HG03139 (cell line): ENCODE data around the gene RFX6.
A peak's percentile ranks its signal among the peaks of the same experiment; 100 is the strongest.

Source experiments
- ATAC-seq: cut with Tn5 transposase; IDR thresholded peaks from one replicate; pipeline ENCODE4 v1.9.1; 2021; ENCODE audit not compliant: unreplicated experiment

RFX6 gene

DNA sequence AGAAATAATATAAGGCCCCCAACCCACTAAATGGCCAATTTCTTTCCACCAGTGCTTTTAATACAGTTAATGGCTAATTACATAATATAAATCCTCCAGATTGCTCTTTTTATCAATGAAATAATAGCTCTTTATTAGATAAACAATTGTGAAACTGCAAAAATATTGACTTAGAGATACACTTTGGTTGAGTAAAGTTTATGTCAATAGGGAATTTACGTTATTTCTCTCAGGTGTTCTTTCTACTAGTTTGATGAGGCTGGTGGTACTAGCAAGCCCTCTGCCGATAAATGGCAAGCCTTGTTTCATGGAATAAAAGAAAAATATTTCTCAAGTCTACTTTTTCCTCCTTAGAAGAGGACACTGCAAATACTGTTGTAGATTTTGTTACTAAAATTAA, 18.9 kb downstream of the RFX6 start:
- ATAC-seq, result no peak

DNA sequence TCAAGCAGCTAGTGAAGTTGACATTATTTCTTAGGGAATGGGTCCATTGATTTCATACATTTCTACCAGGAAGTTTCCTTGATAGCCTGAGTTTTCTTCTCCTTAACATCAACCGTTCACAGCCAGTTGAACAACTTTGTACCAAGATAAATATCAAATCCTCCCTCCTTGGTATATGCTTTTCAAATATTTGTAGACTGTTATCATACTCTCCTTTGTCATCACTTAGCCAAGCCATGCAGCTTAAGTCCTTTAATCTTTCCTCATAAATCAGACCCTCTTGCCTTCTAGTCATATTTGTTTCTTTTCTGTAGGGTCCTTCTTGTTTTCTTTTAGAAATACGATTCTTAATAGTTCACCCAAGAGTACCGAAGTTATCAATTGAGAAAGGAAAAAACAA, 25.6 kb downstream of the RFX6 start:
- ATAC-seq, result no peak

GRCh38 chr6:116922853-116923548, 46.0 kb downstream of the RFX6 start:
- no peak for ATAC-seq

DNA sequence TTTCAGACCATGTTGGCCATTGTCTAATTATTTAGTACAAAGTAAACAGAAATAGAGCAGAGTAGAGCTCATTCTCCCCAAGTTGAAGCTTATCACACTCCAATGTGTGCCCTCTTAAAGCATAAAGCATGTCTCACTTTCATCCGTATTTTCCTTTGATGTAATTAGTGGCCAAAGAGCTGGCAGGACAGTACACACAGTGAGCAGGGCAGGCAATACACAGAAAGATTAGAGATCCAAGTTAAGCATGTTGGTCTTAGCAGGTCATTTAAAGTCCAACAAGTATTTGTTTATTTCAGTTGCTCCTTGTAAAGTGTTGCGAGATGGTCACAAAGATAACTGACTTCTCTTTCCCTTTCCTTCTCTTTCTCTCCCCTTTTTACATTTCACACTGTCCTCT, 47.2 kb downstream of the RFX6 start:
- no peak for ATAC-seq

- no peak for ATAC-seq
Measured at GRCh38 chr6:116925088-116925794, 48.2 kb downstream of the RFX6 start.

DNA sequence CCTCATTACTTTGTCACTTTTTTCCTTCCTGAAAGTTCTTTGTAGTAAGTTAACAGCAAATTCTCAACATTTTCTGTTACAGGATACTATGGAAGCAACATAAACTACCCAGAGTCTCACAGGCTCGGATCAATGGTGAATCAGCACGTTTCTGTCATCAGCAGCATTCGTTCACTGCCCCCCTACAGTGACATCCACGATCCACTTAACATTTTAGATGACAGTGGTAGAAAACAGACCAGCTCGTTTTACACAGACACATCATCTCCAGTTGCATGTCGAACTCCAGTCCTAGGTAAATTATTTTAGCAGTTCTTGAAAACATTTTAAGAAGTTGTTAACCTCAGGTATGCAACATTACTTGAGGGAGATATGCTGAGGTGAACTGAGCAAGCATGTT, 51.6 kb downstream of the RFX6 start:
- no peak for ATAC-seq

- no peak for ATAC-seq
Measured at GRCh38 chr6:116929825-116930224, 52.8 kb downstream of the RFX6 start.

- no peak for ATAC-seq
Measured at GRCh38 chr6:116931456-116931855, 54.4 kb downstream of the RFX6 start.

DNA sequence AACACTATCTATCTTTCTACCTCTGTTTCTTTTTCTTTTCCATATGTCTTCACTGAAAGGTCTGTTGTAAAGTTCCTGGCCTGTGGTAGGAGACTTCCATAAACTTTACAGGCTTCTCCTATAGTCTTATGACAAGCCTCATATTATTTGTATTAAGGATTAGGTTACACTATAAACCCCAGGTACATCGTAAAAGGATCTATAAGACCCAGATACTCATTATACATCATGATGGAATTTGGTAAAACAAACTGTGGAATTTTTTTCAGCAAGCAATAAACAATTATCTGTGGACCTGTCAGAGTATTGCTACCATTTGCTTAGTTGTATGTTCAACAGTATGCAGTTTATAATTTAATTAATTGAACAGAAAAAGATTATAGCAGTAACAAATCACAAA, 55.5 kb downstream of the RFX6 start:
- no peak for ATAC-seq

DNA sequence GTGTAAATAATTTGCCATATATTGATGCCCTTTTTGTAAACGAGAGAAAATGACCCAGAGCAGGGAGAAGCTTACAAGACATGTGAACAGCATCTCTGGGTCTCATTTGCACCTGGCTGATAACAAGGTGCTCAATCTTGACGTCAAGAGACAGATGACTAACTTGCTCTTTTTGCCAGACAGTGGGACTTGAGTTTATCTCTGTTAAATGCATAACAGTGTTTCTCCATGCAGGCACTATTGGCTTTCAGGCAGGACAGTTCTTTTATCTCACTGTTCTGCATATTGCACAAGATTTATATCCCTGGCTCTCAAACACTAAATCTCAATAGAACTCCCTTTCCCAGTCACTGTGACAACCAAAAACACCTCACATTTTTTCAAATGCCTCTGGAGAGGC, 56.4 kb downstream of the RFX6 start:
- ATAC-seq, result no peak

DNA sequence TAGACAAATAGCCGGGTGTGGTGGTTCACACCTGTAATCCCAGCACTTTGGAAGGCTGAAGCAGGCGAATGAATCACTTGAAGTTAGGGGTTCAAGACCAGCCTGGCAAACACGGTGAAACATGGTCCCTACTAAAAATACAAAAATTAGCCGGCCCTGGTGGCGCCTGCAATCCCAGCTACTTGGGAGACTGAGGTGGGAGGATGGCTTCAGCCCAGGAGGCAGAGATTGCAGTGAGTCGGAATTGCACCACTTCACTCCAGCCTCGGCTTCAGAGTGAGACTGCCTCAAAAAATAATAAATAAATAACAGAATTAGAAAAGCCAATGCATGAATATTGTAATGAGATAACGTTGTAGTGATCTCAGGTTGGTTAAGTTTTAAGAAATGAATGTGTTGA, 61.3 kb downstream of the RFX6 start:
- no peak for ATAC-seq

DNA sequence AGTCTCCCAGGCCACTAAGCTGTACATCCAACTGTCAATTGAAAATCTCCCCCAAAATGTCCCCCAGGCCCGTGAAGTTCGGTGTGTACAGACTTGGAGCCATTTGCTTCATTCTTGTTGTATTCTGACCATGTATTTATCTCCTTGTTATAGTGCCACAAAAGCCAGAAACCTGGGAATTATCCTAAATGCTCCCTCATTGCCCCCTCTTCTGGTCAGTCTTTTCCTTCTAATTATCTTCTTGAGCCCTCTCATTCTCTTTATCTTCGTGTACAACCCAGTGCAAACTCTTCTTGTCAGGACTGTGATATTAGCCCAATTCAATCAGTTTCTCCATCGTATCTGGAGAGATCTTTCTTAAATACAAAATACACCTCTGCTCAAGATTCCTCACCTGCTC, 64.7 kb downstream of the RFX6 start:
- no peak for ATAC-seq

DNA sequence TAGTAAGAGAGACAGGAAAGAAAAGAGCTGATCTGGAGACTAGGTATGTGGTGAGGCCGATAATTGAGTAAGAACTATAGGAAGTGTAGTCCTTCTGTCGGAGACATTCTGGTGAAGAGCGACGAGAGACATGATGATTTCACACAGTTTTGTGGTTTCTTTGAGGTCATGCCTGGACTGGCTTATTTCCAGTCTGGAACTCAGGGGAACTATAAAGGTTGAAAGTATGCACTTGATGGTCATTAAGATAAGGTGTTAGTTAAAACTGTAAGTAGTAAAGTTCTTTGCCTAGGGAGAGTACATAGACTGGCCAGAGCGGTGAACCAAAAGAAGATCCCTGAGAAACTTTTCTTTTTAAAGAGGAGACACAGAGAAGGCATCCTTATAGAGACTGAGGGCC, 68.8 kb downstream of the RFX6 start:
- no peak for ATAC-seq

DNA sequence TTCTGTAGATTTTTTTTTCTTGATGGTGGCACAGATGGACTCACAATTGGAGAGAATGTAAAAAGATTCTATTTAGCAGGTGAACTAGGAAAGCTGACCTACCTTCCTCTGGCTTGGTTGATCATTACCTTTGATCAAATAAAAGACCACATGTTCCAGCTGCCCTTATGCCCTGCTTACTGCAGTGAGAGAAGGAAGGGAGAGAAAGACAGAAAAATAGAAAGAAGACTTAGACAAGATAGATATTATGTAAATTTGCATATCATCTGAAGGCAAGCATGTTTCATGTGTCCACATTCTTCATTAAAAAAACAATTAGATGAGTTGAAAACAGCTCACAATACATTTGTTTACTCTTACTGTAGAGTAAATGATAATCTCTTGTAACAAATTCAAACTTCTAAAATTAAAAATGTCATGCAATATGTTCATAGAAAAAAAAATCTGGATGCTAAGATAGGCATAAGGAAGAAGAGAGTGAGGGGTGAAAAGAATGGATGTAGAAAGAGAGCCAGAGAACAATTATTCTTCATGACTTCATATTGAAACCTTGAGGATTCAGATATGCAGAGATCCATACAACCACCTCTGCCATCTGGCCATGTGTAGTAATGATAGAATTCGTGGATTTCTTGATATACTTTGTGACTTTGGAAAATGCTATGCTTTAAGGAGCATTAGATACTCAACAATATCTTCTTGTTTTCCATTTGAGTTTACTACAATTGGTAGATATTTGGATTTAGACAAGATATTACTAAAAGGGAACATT, 71.7 kb downstream of the RFX6 start:
- ATAC-seq, result no peak

DNA sequence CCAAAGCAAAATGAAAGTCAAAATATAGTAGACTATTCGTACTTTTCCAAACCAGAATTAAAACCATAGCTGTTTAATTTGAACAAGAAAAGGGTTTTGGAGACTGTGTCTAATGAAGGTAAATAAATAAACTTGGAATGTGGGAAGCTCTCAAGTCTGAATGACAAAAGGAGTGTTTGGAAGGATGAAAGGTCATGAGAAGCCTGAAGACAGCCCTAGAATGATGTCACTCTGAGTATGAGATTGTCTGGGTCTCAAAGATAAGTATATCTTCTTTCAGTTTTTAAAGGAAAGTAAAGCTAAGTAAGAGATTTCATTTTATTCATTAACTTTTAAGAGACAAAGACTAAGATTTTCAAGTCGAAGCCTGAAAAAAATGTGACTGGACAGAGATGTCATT, 72.9 kb downstream of the RFX6 start:
- ATAC-seq, result no peak

DNA sequence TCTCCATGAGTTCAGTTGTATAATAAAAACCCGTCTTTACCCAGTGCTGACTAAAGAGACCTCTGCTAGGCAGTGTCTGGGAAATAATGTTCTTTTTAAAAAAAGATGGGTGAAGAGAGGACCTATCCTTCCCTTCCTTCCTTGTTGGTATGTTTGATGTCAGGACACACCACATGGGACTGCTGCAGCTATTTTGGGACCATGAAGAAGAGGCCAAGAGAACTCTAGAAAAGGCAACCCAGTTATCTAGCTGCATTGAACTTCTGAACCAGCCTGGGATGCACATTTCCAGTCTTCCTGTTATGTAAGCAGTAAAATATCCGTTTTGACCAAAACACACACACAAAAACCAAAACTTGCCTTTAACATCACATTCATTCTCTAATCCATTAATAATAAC, 77.3 kb downstream of the RFX6 start:
- no peak for ATAC-seq

- ATAC-seq, result no peak
Measured at GRCh38 chr6:116954938-116955337, 77.9 kb downstream of the RFX6 start.

DNA sequence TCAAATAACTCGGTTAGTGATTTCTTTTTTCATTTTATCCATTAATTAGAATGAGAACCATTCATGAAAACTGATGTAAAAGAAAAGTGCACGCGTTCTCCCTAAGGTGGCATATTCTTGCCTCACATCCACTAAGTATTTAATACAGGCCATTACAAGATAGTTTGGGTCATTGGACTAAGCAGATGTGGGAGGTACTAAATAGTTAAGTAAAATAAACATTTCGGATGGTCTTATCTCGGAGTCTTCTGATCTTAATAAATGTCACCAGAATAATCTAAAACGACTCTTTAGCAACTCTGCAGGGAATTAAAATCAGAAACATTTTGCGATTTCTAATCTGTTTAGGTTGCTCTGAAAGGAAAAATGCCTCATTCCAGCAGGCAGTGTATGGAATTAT, 78.7 kb downstream of the RFX6 start:
- ATAC-seq, result no peak

DNA sequence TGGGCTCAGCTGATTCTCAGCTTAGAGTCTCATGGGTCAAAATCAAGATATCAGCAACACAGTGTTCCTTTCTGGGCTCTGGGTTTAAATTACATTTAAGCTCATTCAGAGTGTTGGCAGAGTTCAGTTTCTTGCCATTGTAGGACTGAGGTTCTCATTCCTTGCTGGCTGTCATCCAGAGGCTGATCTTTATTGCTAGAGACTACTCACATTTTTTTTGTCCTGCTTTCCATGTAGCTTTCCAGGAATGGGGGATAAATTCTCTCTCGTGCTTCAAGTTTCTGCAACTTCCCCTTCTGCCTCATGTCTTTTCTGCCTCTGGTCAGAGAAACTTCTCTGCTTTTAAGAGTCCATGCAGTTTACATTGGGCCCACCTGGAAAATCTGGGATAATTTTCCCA, 86.9 kb downstream of the RFX6 start:
- no peak for ATAC-seq

- ATAC-seq, result no peak
Measured at GRCh38 chr6:116966675-116967576, 89.9 kb downstream of the RFX6 start.

DNA sequence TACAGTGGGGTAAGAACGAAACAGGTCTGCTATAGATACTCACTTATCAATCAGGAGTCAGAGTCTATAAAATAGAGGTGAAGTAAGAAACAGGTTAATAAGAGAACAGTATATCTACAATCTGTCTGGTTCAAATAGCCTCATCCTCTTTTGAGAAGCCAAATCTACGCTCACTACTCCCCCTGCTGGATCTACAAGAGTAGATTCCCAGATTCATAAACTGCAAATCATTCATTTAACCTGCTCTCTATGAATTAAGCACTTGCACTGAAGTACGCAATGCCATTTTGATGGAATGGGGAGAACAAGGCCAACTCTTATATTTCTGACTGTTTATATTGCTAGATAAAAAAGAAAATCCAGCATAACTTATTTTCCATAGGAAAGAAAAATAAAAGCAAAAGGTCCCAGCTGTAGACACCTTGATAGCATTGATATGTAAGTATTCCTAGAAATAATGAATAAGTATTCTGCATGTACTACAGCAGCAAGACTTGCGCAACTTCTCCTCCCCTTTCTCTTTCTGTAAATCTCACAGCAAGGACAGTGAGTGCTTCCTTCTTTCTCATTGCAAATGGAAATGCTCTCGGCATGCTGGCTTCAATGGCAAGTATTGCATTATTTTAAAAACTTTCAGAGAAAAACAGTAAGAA, 92.3 kb downstream of the RFX6 start:
- peak; percentile 79 for ATAC-seq
